GM21526 (cell line): ENCODE results near the gene OAS1.

Experiments used
- ATAC-seq: cut with Tn5 transposase; IDR thresholded peaks from one replicate; pipeline ENCODE4 v1.9.1; 2021; ENCODE audit warnings: moderate library complexity; ENCODE audit not compliant: unreplicated experiment, low FRiP score

OAS1 gene

DNA sequence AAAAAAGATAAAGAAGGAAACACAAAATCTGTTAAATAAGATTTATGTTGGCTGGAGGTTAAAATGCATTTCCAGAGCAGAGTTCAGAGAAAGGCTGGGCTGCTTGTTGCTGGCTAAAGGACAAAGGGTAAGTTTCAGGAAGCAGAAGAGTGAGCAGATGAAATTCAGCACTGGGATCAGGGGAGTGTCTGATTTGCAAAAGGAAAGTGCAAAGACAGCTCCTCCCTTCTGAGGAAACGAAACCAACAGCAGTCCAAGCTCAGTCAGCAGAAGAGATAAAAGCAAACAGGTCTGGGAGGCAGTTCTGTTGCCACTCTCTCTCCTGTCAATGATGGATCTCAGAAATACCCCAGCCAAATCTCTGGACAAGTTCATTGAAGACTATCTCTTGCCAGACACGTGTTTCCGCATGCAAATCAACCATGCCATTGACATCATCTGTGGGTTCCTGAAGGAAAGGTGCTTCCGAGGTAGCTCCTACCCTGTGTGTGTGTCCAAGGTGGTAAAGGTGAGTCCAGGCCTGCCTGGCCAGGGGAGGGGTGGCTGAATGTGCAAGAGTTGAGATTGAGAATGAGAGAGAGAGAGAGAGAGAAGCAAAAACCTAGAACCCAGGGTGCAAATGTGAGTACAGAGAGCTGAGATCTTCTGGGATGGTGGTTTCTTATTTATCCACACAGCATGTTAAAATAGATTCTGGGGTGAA, at the start of gene OAS1:
Gene OAS1 (plus strand): TSS at position 251 of the 703 bp plus-strand sequence. CDS start 78 bp downstream, at position 329.
- peak; percentile 50 for ATAC-seq

DNA sequence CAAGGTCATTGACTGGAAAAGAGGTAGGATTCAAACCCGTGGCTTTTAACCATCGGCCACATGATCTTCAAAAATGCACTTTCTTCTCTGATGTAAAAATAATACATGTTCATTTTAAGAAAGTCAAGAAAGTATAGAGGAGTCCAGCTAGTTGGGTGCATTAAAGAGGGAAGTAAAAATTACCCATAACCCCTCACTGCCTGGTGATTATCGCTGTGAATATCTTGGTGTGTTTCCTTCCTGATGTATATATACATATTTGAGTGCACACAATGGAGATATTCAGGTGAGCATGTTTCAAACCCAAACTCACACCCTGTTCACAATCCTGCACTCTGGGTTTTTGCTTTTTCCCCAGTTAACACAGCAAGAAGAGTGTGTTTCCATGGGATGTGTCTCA, 47.5 kb upstream of the OAS1 start:
- no peak for ATAC-seq

DNA sequence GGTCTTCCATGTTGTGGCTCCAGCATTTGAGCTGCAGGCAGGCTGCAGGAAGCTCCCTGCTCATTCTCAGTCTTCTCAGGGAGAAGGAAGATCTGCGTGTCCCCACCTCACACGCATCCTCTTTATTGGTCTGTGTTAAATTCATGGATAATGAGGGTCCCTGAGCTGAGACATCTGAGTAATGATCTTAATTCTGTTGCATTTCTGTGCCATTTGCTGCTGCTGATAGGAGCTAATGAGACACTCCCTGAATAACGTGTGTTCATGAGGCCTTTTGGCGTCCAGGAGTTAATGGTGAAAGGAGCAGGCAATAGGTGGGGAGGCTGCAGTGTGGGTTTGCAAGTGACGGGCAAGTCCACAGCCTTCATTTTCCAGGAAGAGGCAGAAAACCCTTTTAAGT, 46.6 kb upstream of the OAS1 start:
- ATAC-seq: no peak

DNA sequence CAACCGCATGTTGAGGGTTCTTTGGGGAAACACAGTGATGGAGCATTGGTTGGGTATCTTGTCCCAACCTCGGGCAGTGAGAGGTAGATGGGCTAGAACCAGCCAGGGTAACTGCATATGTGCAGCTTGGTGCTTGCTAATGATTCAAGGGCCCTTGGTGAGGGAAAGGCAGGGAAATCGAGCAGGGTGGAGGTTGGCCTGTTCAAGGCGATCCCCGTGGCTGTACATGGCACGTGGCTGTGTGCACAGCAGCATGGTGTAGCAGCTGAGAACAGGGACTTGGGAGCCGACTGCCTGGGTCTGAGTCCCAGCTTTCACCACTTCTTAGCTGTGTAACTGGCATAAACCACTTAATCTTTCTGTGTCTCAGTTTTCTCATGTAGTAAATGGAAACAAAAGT, 45.5 kb upstream of the OAS1 start:
- ATAC-seq: no peak

DNA sequence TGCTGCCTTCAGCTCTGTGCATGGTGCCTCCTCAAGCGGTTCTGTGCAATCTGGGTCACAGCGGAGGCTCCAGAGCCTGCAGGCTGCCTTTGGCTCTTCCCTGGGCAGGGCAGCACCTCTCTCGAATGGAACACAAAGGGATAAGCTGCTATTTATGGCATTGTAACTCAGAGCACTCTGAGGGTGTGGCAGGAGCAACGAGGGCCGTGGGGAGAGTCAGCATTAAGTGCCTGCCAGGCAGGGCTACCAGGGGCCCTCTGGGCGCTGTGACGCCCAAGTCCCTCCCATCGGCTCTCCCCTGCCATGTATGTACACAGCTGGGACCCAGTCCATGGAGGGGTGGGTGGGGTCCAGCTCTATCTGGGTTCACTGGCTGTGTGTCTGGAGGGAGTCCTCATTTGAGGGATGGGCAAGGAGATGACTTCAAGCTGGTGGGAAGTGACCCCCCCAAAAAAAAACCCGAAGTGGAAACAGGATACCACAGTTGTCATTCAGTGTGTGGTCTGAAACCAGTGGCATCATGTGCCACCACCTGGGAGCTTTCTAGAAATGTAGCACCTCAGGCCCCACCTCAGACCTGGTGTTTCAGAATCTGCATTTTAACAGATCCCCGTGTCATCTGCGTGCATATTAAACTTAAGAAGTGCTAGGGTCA, 44.0 kb upstream of the OAS1 start:
- ATAC-seq: no peak

DNA sequence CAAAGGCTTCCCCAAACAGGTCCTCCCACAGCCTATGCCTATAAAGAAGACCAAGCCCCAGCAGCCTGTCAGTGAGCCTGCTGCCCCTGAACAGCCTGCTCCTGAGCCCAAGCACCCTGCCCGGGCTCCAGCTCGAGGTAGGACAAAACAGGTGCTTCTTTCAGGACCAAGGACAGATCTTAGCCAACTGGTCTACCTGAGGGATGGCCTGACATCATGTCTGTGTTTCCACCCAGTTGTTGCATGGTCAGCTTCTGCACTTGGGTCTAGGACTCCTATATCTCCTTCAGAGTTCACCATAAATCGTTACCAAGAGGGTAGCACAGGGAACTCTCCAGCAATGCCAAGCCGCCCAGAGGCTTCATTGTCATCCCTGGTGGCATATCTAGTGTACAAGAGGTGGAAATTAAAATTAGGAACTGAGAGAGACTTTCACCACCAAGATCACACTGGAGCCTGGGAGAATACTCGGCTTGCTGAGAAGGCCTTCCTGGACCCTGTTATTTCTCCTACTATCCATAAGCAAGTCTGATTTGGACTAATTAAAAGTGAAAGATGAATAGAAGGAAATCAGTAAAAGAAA, 38.2 kb upstream of the OAS1 start:
- ATAC-seq: no peak

DNA sequence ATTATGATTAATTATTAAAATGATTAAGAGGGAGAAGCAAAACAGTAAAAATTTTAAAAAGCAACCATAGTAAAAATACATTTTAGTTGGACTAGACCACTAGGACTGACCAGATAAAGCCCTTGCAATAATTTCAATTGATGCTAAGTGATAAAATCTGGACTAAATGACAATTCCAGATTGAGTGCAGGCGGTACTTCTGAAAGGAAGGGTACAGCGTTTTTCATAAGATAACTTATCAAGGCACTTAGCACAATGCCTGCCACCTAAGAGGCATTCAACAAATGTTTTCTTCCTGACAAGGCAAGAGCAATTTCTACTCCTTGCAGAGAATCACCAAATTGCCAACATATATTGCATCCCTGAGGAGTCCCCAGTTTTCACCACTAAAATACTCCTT, 37.7 kb upstream of the OAS1 start:
- no peak for ATAC-seq

DNA sequence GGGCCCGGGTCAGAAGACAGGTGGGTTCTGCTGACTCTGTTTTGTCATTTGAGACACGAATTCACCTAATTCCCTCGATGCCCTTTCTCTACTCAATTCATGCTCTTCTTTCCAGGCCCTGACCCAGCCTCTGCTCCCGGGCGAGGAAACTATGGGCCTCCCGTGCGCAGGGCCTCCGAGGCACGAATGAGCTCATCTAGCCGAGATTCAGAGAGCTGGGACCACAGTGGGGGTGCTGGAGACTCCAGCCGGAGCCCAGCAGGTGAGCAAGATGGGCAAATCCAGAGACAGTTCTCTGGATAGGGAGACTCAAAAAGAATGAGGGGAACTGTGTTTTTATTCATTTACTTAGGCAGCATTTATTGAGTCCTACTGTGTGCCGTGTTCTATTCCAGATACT, 37.0 kb upstream of the OAS1 start:
- ATAC-seq: no peak

DNA sequence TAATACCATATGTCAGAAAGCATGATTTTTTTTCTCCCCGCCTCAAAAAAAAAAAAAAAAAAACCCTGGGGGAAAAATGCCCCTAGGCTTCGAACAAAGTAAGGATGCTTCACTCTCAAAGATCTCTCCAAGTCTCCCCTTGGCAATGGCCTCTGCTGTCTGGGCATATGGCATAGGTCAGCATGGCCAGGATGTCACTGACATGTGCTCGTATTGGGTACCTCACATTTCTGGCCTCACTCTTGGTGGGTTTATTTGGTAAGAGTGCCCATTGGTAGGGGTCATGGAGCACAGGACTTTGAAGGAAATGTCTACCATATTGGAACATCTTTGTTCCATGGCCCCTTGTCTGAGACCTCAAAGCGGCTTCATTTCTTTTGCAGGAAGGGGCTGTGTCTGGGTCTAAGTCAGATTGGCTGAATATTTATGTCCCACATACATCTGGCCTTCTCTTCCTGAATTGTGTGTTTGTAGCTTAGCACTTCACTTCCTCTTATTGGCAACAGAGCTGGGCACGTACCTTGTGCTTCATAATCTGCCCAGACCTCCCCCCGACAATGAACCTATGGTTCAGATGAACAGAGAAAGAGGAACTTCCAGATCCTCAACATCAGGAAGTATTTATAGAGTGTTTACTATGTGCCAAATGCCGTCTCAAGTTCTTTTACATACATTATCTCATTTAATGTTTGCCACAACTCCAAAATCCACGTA, 36.3 kb upstream of the OAS1 start:
- no peak for ATAC-seq

DNA sequence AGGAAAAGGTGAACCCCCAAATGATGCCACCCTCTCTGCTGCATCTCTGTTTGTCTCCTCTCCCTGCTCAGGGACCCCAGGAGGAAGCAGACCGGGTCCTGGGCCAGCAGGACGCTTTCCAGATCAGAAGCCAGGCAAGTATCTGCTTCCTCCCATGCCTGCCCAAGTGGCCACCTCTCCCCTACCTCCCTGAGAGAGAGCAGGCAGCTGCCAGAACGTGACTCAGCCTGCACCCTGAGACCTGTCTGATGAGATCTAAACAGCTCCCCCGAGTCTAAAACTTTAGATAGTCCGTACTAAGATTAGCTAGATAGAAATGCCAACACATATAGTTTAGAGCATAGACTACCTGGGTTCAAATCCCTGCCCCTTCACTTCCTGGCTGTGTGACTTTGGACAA, 31.2 kb upstream of the OAS1 start:
- no peak for ATAC-seq

DNA sequence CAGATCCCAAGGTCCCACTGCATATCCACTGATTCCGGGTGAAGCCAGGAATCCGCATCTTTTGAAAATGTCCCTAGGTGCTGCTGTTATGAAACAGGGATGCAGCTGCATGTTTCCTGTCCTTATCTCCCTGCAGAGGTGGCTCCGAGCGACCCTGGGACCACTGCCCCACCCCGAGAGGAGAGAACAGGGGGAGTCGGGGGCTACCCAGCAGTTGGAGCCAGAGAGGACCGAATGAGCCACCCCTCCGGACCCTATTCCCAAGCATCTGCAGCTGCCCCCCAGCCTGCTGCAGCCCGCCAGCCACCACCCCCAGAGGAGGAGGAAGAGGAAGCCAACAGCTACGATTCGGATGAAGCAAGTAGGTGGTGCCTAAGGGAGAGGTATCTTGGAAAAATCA, 30.3 kb upstream of the OAS1 start:
- ATAC-seq: no peak

DNA sequence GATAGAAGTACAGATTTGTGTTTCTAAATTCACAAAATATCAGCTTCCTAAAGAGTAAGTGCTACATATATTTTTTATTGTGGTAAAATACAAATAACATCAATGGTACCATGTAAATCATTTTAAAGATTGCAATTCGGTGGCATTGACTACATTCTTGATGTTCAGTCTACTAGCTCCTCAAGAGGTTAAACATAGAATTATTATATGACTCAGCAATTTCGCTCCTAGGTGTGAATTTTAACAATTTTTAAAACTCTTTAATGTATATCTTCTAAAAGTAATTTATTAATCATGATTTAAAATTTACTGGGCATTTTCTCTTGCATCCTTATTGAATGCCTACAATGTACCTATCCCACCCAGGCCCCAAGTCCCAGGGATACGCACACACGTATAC, 29.8 kb upstream of the OAS1 start:
- ATAC-seq: no peak

DNA sequence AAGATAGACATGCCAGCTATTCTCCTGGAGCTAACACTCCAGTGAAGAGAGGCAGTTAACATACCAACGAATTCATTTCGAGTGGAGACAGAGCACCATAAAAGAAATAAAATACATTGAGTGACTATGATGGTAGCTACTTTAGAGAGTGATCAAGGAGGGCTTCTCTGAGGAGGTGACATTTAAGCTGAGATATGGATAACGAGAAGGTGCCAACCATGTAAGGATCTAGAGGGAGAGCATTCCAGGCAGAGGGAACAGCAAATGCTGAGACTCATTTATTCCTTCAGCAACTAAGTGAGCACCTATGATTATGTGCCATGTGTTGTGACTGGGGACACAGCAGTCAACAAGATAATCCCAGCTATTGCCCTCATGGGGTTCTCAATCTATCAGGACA, 28.3 kb upstream of the OAS1 start:
- ATAC-seq: no peak

DNA sequence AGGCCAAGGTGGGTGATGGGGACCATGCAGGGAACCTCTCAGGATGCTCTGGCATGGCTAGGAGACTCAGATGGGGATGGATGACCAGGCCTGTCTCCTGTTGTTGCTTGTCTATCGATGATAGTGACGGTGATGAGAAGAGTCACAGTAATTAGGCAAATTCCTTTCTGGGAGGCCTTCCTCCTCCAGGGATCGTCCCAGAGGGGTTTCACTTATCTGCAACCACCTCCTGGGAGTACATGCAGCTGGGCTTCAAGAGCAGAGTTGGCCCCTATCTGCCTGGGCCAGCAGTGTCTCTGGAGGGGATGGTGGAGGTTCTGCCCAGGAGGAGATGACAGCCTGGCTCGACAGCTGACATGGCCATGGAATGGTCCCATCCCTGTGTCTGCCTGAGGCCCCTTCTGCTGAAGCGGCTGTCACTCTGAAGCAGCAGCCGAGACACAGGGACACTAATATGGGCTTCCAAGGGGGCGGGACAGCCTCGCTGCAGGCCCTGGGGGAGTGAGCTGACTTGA, 27.5 kb upstream of the OAS1 start:
- no peak for ATAC-seq

DNA sequence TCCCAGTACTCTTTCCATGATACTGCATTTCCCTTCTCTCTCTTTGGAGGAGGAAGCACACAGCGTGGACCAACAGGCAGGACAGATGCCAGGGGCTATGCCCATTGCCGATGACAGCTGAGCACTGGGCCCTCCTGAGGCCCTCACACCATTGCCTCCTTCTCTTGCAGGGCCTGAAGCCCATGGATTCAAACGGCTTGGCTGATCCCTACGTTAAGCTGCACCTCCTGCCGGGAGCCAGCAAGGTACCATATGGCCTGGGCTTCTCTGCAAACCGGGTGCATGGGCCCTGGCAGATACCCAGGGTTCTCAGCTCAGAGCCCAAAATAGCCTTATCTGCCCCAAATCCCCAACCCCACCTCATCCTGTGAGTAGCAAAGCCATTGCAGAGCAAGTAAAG, 25.2 kb upstream of the OAS1 start:
- no peak for ATAC-seq

DNA sequence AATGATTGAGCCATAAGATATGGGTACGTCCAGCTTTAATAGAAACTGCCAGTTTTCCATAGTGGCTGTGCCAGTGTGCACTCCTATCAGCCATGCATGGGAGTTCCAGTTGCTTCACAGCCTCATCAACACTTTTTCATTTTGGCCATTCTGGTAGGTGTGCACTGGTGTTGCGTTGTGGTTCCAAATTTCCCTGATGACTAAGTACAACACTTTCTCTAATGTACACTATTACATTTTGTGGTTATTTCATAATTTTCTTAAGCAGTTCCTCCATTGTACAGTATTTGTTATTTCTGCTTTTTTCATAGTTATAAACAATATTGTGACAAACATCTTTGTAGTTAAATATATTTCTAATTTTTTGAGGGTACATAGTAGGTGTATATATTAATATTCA, 21.5 kb upstream of the OAS1 start:
- no peak for ATAC-seq

DNA sequence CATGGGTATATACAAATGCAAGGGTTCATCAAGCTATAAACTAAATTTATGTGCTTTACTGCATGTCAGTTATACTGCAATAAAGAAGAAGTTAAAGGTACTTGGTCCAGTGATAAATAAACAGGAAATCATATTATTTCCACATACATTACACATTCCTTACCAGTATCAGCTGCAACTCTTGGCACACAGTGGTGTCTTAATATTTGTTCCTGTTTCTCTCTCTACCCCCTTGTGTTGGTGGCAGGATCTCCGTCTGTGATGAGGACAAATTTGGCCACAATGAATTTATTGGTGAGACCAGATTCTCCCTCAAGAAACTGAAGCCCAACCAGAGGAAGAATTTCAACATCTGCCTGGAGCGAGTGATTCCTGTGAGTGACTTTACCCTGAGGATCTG, 19.2 kb upstream of the OAS1 start:
- no peak for ATAC-seq

DNA sequence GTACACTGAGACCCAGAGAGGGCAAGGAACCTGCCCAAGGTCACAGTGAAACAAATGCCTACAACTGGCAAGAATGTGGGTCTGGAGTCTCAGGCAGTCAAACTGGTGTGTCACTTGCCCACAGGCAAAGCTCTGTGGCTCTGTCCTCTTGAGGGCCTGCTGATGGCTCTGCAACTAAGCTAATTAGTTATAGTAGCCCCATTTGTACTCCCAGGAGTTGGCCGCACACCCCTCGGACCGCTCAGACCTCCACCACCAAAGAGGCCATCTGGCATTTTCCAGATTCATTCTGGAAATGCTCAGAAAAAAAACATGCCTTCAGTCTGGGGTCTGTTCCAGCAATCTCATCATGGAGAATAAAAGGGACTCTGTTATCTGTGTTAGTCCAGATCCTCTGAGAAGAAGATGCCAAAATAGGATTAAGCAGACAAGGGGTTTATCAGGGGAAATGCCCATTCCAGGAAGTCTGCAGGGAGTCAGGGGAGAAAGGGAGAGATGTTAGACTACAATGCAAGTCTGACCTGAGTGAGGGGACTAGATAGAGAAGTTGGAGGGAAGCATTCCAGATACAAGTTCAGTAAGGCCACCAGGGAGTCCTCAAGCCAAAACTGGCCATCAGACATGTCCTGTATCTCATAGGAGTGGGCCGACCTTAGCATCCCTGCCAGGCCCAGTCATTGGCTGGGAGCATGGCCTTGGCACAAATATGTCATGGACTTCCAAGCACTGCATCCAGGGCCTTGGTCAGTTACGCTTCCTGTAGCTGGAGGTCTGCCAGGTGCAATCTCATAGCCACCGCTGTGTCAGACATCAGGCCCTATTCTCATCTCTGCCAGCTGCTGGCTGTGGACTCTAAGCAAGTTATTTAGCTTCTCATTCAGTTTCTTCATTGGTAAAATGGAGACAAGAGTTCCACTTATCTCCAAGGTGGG, 15.4 kb upstream of the OAS1 start:
- no peak for ATAC-seq

DNA sequence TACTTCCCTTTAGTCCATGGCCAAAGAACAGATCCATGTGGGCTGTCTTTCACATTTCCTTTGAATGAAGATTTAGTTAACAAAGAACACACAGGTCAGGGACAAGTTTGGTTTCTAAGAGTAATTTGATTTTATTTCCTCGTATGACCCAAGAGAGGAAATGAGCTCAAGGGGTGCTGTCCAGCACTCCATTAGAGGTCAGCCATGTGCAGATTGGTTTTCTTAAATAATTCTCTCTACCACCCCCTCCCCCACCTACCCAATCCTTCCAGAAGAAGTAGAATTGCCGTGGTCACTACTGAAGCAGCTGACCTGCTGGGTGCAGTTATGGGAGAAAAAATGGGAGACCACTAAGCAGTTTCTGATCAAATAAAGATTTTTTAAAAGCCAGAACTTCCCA, 13.9 kb upstream of the OAS1 start:
- ATAC-seq: no peak

DNA sequence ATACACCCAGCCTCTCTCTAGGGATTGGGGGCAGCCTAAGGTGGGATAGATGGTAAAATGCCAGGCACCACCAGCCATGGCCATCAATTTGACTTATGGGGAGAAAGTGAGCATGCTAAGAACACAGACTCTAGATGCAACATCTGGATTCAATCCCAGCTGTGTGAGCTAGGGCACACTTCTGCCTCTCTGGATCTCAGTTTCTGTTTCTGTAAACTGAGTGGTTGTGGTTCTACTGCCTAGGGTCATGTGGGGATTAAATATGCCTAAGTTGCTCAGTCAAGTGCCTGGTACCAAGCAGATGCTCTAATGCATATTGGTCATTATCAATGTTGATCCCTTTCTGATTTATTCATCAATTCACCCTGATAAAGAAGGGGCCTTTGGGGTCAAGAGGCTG, 12.6 kb upstream of the OAS1 start:
- peak; percentile 59 for ATAC-seq
